ENCODE results near the gene MPRIP. TPM values are rescaled to one million over a fixed set of nuclear protein-coding genes. Genes with fewer than 3 reads are reported as not detected.

Gene MPRIP
- total RNA-seq, 1 donor from 2014 or later: 345 TPM

DNA sequence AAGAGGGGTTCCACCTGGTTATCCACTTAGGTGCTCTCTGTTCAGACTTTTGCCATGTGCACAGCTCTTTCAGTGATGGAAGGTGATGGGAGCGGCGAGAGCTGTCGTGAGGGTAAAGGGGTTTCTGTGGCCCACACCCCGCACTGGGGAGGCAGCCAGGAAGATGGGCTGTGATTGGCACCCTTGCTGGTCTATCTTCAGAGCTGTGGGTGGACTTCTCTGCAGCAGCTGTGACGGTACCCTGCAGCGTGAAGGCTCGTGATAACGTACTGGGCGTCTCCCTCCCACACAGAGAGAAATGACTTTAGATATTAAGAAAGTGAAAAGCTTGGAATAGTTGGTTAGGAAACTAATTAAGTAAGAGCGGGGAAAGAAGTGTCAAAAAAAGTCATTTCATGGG, 45.8 kb downstream of the MPRIP start:
- Mint-ChIP-seq H3K36me3 (ENCODE audit: low read depth) (peaks cover 9% of the 10 kb centered on the region), H3K27me3 (ENCODE audit: low read depth) (no peaks in the 10 kb centered on the region), H3K4me3 (ENCODE audit: unreplicated experiment) (no peak overlapping the region), H3K4me1 (ENCODE audit: low read depth) (peaks cover 30% of the 10 kb centered on the region), H3K27ac (ENCODE audit: unreplicated experiment) (no peak overlapping the region), H3K9me3 (ENCODE audit: low read depth) (no peaks in the 10 kb centered on the region)
- peak; percentile 41 for DNase-seq (ENCODE audit: low spot score)
- TF ChIP-seq, protein P1, sequence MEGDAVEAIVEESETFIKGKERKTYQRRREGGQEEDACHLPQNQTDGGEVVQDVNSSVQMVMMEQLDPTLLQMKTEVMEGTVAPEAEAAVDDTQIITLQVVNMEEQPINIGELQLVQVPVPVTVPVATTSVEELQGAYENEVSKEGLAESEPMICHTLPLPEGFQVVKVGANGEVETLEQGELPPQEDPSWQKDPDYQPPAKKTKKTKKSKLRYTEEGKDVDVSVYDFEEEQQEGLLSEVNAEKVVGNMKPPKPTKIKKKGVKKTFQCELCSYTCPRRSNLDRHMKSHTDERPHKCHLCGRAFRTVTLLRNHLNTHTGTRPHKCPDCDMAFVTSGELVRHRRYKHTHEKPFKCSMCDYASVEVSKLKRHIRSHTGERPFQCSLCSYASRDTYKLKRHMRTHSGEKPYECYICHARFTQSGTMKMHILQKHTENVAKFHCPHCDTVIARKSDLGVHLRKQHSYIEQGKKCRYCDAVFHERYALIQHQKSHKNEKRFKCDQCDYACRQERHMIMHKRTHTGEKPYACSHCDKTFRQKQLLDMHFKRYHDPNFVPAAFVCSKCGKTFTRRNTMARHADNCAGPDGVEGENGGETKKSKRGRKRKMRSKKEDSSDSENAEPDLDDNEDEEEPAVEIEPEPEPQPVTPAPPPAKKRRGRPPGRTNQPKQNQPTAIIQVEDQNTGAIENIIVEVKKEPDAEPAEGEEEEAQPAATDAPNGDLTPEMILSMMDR (IDR thresholded peaks at IDR 0.05): no peak

DNA sequence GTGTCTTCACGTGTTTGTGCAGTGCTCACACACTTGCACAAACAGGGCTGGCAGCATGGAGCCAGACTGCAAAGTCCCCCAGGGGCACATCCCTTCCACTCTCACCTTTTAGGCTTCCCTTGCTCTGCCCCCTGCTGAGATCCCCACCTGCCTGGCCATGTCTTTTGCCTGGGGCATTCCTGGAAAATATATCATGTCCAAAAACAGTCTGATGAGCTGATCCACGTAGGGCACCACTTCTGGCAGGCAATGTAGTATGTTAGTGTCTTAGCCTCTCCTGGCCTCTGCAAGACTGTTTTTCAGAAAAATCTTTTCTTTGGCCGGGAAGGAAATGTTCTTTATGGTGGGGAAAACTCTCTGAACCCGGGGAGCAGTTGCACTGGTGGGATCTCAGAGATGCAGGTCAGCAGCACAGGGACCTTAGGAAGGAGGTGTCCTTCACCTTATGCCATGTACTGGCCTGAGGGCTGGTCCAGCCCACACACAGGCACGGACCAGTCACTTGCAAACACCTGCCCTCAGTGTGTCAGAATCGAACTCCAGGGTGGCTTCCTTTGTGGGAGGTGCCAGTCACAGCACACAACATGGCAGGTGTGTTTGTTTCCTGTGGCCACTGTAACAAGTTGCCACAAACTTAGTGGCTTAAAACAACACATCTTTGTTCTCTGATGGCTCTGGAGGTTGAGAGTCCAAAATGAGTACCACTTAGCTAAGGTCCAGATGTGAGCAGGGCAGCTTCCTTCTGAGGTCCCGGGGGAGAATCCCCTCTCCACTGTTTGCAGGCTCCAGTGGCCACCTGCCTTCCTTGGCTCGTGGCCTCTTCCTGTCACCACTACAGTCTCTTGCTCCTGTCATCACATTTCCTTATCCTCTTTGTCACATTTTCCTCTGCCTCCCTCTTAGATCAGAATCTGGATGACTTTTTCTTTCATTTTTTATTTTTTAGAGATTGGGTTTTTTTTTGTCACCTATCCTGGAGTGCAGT, 46.6 kb downstream of the MPRIP start:
- Mint-ChIP-seq H3K36me3 (ENCODE audit: low read depth) (peaks cover 8% of the 10 kb centered on the region), H3K27ac (ENCODE audit: unreplicated experiment) (peak overlapping the region; percentile 60), H3K4me1 (ENCODE audit: low read depth) (peaks cover 38% of the 10 kb centered on the region), H3K9me3 (ENCODE audit: low read depth) (no peaks in the 10 kb centered on the region), H3K27me3 (ENCODE audit: low read depth) (no peaks in the 10 kb centered on the region), H3K4me3 (ENCODE audit: unreplicated experiment) (no peak overlapping the region)
- peak; percentile 32 for DNase-seq (ENCODE audit: low spot score)
- TF ChIP-seq, protein P1 (IDR thresholded peaks at IDR 0.05): no peak

DNA sequence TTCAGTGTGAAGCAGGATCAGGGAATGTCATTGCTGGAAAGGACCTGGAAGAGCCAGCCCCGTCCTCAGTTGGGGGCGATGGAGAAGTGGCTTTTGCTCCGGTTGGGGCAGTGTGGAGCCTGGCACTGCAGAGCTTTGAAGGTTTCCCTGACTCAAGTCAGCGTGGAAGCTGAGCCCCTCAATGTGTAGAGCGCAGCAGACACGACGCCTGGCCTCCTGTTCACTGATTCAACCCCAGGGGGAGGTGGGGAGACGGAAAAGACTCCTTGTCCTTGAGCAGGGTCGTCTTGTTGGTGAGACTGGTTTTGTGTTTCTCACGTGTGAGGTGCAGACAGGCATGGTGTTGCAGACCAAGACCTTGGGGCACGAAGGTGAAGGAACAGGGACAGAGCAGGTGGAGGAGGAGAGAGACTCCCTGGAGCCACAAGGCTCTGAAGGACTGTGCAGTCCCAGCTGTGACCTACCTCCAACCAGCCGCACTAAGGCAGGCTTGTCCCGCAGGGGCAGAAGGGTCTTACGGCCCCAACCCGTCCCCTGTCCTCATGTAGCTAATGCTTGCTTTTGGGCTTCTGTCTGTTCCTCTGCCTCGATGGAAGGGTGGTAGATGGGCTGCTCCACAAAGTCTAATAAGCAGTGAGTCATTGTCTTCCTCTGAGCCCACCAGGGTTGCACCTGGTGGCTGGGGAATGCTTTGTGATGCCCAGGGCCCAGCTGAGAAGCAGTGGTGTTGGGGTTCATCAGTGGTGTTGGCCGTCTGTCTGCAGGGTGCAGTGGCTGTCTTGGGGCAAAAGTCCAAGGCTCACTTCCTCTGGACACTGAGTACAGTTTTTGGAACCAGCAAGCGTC, 47.8 kb downstream of the MPRIP start:
- Mint-ChIP-seq H3K4me1 (ENCODE audit: low read depth) (peaks cover 44% of the 10 kb centered on the region), H3K4me3 (ENCODE audit: unreplicated experiment) (no peak overlapping the region), H3K36me3 (ENCODE audit: low read depth) (peaks cover 7% of the 10 kb centered on the region), H3K9me3 (ENCODE audit: low read depth) (no peaks in the 10 kb centered on the region), H3K27ac (ENCODE audit: unreplicated experiment) (no peak overlapping the region), H3K27me3 (ENCODE audit: low read depth) (no peaks in the 10 kb centered on the region)
- TF ChIP-seq, protein P1 (IDR thresholded peaks at IDR 0.05): no peak
- DNase-seq (ENCODE audit: low spot score): peak; percentile 78

DNA sequence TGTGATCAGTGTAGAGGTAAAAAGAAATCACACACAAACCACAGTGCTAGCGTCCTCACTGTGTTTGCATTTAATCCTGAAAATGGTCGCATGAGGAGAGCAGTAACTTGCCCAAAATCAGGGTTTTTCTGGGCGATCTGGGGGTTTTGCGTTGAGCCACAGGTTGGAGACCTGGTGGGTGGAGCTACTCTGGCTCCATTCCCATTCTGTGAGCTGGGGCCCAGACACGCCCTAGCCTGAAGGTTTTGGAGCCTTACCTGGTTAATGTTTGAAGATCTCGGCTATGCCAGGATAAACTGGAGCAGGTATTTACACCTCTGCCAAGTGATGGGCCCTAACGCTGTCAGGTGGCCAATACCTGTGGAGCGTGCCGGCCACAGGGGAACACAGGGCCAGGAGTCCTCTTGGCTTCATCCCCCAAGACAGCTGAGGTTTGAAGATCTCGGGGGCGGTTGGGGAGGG, 48.4 kb downstream of the MPRIP start:
- H3K4me1 Mint-ChIP-seq (ENCODE audit: low read depth): peaks cover 46% of the 10 kb centered on the region
- H3K36me3 Mint-ChIP-seq (ENCODE audit: low read depth): peaks cover 4% of the 10 kb centered on the region
- H3K4me3 Mint-ChIP-seq (ENCODE audit: unreplicated experiment): no peak overlapping the region
- DNase-seq (ENCODE audit: low spot score): peak; percentile 38
- H3K27me3 Mint-ChIP-seq (ENCODE audit: low read depth): no peaks in the 10 kb centered on the region
- TF ChIP-seq, protein P1 (IDR thresholded peaks at IDR 0.05): no peak
- no peaks in the 10 kb centered on the region for H3K9me3 Mint-ChIP-seq (ENCODE audit: low read depth)
- no peak overlapping the region for H3K27ac Mint-ChIP-seq (ENCODE audit: unreplicated experiment)

DNA sequence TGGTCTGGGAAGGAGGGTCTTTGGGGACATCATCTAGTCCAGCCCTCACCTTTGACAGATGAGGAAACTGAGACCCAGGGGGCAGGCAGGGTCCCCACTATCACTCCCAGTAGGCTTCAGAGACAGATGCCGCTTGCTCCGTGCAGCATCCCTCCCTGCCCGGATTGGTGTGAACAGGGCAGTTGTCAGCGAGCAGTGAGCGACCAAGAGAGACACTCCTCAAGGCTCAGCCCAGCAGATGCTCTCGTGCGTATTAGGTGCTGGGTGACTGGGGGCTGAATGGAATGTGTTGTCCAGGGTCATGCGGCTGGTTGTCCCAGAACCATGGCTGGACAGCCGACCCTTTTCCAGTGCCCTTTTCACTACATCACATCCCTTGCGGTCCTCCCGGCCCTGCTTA, 49.0 kb downstream of the MPRIP start:
- no peak overlapping the region for H3K27ac Mint-ChIP-seq (ENCODE audit: unreplicated experiment)
- peaks cover 50% of the 10 kb centered on the region for H3K4me1 Mint-ChIP-seq (ENCODE audit: low read depth)
- H3K4me3 Mint-ChIP-seq (ENCODE audit: unreplicated experiment): no peak overlapping the region
- H3K27me3 Mint-ChIP-seq (ENCODE audit: low read depth): no peaks in the 10 kb centered on the region
- TF ChIP-seq, protein P1 (IDR thresholded peaks at IDR 0.05): no peak
- H3K9me3 Mint-ChIP-seq (ENCODE audit: low read depth): no peaks in the 10 kb centered on the region
- H3K36me3 Mint-ChIP-seq (ENCODE audit: low read depth): peaks cover 3% of the 10 kb centered on the region
- DNase-seq (ENCODE audit: low spot score): peak; percentile 63

Data from chondrocyte (in vitro differentiated cells).